IMR-90 (cell line): ENCODE results near the gene HOXB7. TPM values are rescaled to one million over a fixed set of nuclear protein-coding genes. Genes with fewer than 3 reads are reported as not detected.
A peak's percentile ranks its signal among the peaks of the same experiment; 100 is the strongest.

ENCODE experiments used
- ATAC-seq: fragments of 200-7000 bp; cut with Tn5 transposase; 2 replicates; pipeline ENCODE4 v1.9.1; 2020; ENCODE audit warnings: low read depth, mild to moderate bottlenecking, moderate library complexity
- BruUV-seq: library from RNA; stranded (reverse); fragments of 400-500 nt; replicated peaks from 2 replicates; lab custom pipeline; 2021; lab: Mats Ljungman, UMichigan
- CTCF ChIA-PET: fragments of 300-600 bp; formaldehyde crosslinking; extraction: SDS; loops from one replicate; lab custom pipeline; 2021; ENCODE audit warnings: antibody characterized with exemption; lab: Yijun Ruan, JAX
- POLR2A ChIA-PET: fragments of 300-600 bp; sonication (Branson Sonifier 250); formaldehyde crosslinking; loops from one replicate; lab custom pipeline; 2022; ENCODE audit warnings: antibody characterized with exemption; ENCODE audit not compliant: unreplicated experiment; lab: Charles Lee
- DNase-seq: peaks from one replicate; pipeline ENCODE4 v3.0.0; 2013
- H2AFZ ChIP-seq: replicated peaks from 2 replicates; pipeline ENCODE3; 2013; ENCODE audit warnings: low read length, mild to moderate bottlenecking; ENCODE audit not compliant: poor library complexity
- H2AK5ac ChIP-seq: 2 replicates; pipeline ENCODE4 v1.6.1; 2013; ENCODE audit warnings: low read depth, low read length, inconsistent platforms
- H2AK9ac ChIP-seq: replicated peaks from 2 replicates; pipeline ENCODE3; 2013; ENCODE audit warnings: mild to moderate bottlenecking, low read depth, low read length, moderate library complexity; ENCODE audit not compliant: poor library complexity
- H2BK120ac ChIP-seq: 2 replicates; pipeline ENCODE4 v1.6.1; 2013; ENCODE audit warnings: low read depth, low read length, inconsistent platforms
- H2BK15ac ChIP-seq: 3 replicates; pipeline ENCODE4 v1.6.1; 2013; ENCODE audit warnings: low read depth, low read length, inconsistent platforms
- H2BK20ac ChIP-seq: 2 replicates; pipeline ENCODE4 v1.6.1; 2013; ENCODE audit warnings: low read depth, mild to moderate bottlenecking, inconsistent platforms, low read length, moderate library complexity
- H2BK5ac ChIP-seq: 2 replicates; pipeline ENCODE4 v1.6.1; 2013; ENCODE audit warnings: mild to moderate bottlenecking, low read depth, low read length, inconsistent platforms; ENCODE audit not compliant: poor library complexity, severe bottlenecking
- H3K14ac ChIP-seq: replicated peaks from 2 replicates; pipeline ENCODE4 v1.6.1; 2013; ENCODE audit warnings: low read depth, low read length, inconsistent platforms
- H3K18ac ChIP-seq: 2 replicates; pipeline ENCODE4 v1.6.1; 2013; ENCODE audit warnings: low read depth, low read length, control low read depth
- H3K23ac ChIP-seq: 2 replicates; pipeline ENCODE4 v1.6.1; 2013; ENCODE audit warnings: low read depth, low read length, inconsistent platforms
- H3K27ac ChIP-seq: 2 replicates; pipeline ENCODE4 v1.5.1; 2013; ENCODE audit warnings: mild to moderate bottlenecking, control low read depth, low read length; ENCODE audit not compliant: insufficient read depth
- H3K27me3 ChIP-seq: 2 replicates; pipeline ENCODE4 v1.6.1; 2013; ENCODE audit warnings: low read length; ENCODE audit not compliant: control insufficient read depth, insufficient read depth
- H3K36me3 ChIP-seq: 2 replicates; pipeline ENCODE4 v1.6.1; 2013; ENCODE audit warnings: low read length, mixed read lengths; ENCODE audit not compliant: control insufficient read depth, insufficient read depth
- H3K4ac ChIP-seq: 2 replicates; pipeline ENCODE4 v1.6.1; 2013; ENCODE audit warnings: low read depth, low read length, inconsistent platforms
- H3K4me1 ChIP-seq: 2 replicates; pipeline ENCODE4 v1.6.1; 2013; ENCODE audit warnings: low read length, mixed read lengths; ENCODE audit not compliant: control insufficient read depth, insufficient read depth
- H3K4me2 ChIP-seq: 2 replicates; pipeline ENCODE4 v1.6.1; 2013; ENCODE audit warnings: low read depth, mild to moderate bottlenecking, control low read depth, low read length, moderate library complexity
- H3K4me3 ChIP-seq: 2 replicates; pipeline ENCODE4 v1.5.1; 2013; ENCODE audit warnings: low read depth, mild to moderate bottlenecking, control low read depth, low read length, moderate library complexity; ENCODE audit not compliant: insufficient read depth
- H3K56ac ChIP-seq: 2 replicates; pipeline ENCODE4 v1.6.1; 2013; ENCODE audit warnings: low read length, inconsistent platforms; ENCODE audit not compliant: insufficient read depth; ENCODE audit errors: extremely low read depth
- H3K79me1 ChIP-seq, 2 experiments: 2 replicates each; pipeline ENCODE4 v1.6.1; 2013; ENCODE audit warnings: low read length in 2 of 2, inconsistent platforms in 1 of 2, low read depth in 1 of 2
- H3K9ac ChIP-seq: 2 replicates; pipeline ENCODE4 v1.6.1; 2013; ENCODE audit warnings: low read depth, low read length, control low read depth
- H3K9me1 ChIP-seq: 2 replicates; pipeline ENCODE4 v1.6.1; 2013; ENCODE audit warnings: low read length, inconsistent platforms; ENCODE audit not compliant: insufficient read depth
- H3K9me3 ChIP-seq: 2 replicates; pipeline ENCODE4 v1.6.1; 2013; ENCODE audit warnings: low read length; ENCODE audit not compliant: control insufficient read depth, insufficient read depth
- H4K20me1 ChIP-seq: 2 replicates; pipeline ENCODE4 v1.6.1; 2013; ENCODE audit warnings: low read length, inconsistent platforms; ENCODE audit not compliant: insufficient read depth
- H4K5ac ChIP-seq: 2 replicates; pipeline ENCODE4 v1.6.1; 2013; ENCODE audit warnings: mild to moderate bottlenecking, low read depth, low read length, control low read depth
- H4K8ac ChIP-seq, 2 experiments: 2 replicates each; pipeline ENCODE4 v1.6.1; 2013; ENCODE audit warnings: low read depth in 2 of 2, low read length in 2 of 2, control low read depth in 1 of 2, inconsistent platforms in 1 of 2
- H4K91ac ChIP-seq: 2 replicates; pipeline ENCODE4 v1.6.1; 2013; ENCODE audit warnings: low read depth, low read length, inconsistent platforms; ENCODE audit not compliant: insufficient read depth
- BHLHE40 ChIP-seq: fragments of 150-350 bp; IDR thresholded peaks from 2 replicates; pipeline ENCODE4 v1.6.1; 2016; ENCODE audit warnings: mild to moderate bottlenecking, low read depth, low read length
- CEBPB ChIP-seq: IDR thresholded peaks from 2 replicates; pipeline ENCODE4 v1.6.1; 2012; ENCODE audit warnings: low read depth, low read length, improper control_type of control experiment
- CHD1 ChIP-seq: IDR thresholded peaks from 2 replicates; pipeline ENCODE4 v1.6.1; 2012; ENCODE audit warnings: low read depth, low read length, improper control_type of control experiment
- CTCF ChIP-seq: conservative IDR thresholded peaks from 2 replicates; pipeline ENCODE4 v1.5.1; 2012; ENCODE audit warnings: mild to moderate bottlenecking, low read depth, low read length, improper control_type of control experiment
- FOS ChIP-seq: fragments of 150-350 bp; IDR thresholded peaks from 2 replicates; pipeline ENCODE4 v1.6.1; 2016; ENCODE audit warnings: low read depth, low read length
- MAFK ChIP-seq: IDR thresholded peaks from 2 replicates; pipeline ENCODE4 v1.6.1; 2012; ENCODE audit warnings: low read depth, low read length, improper control_type of control experiment
- MAZ ChIP-seq: IDR thresholded peaks from 2 replicates; pipeline ENCODE4 v1.6.1; 2012; ENCODE audit warnings: low read depth, mild to moderate bottlenecking, low read length, improper control_type of control experiment, moderate library complexity, borderline replicate concordance
- MXI1 ChIP-seq: IDR thresholded peaks from 2 replicates; pipeline ENCODE4 v1.6.1; 2012; ENCODE audit warnings: low read depth, mild to moderate bottlenecking, low read length, moderate library complexity, borderline replicate concordance
- NFE2L2 ChIP-seq: fragments of 150-350 bp; IDR thresholded peaks from 2 replicates; pipeline ENCODE4 v1.6.1; 2016; ENCODE audit warnings: low read depth, mild to moderate bottlenecking, low read length
- POLR2A ChIP-seq: IDR thresholded peaks from 2 replicates; pipeline ENCODE4 v1.6.1; 2012; ENCODE audit warnings: mild to moderate bottlenecking, low read depth, low read length
- RAD21 ChIP-seq: IDR thresholded peaks from 2 replicates; pipeline ENCODE4 v1.6.1; 2012; ENCODE audit warnings: low read length, improper control_type of control experiment
- RCOR1 ChIP-seq: IDR thresholded peaks from 2 replicates; pipeline ENCODE4 v1.6.1; 2012; ENCODE audit warnings: mild to moderate bottlenecking, low read length, improper control_type of control experiment; ENCODE audit not compliant: insufficient replicate concordance
- RFX5 ChIP-seq: IDR thresholded peaks from 2 replicates; pipeline ENCODE4 v1.8.0; 2012; ENCODE audit warnings: low read depth, mild to moderate bottlenecking, low read length, moderate library complexity
- SMC3 ChIP-seq: fragments of 150-350 bp; IDR thresholded peaks from 2 replicates; pipeline ENCODE4 v1.6.1; 2016; ENCODE audit warnings: low read depth, mild to moderate bottlenecking, antibody characterized with exemption, low read length, moderate library complexity
- USF2 ChIP-seq: fragments of 150-350 bp; IDR thresholded peaks from 2 replicates; pipeline ENCODE4 v1.6.1; 2017; ENCODE audit warnings: mild to moderate bottlenecking, antibody characterized with exemption, low read length, low read depth
- WGBS, 2 experiments: methylation state at CpG; one replicate each; pipeline versions ENCODE4 v1.1.5 to v1.1.7; 2013; ENCODE audit warnings: missing lambda C conversion rate in 2 of 2; ENCODE audit not compliant: insufficient read length in 1 of 2; ENCODE audit errors: extremely low coverage in 2 of 2; 5-methylcytosine and 5-hydroxymethylcytosine counted together
- dilution Hi-C: fragments of 300-500 bp; cut with HindIII; formaldehyde crosslinking; loops from one replicate; pipeline ENCODE4 v1.14.3; 2018; ENCODE audit warnings: low sequenced_read_pairs; ENCODE audit not compliant: unreplicated experiment
- in situ Hi-C: fragments of 300-500 bp; cut with MboI; formaldehyde crosslinking; loops from 3 replicates; pipeline ENCODE4 v1.14.3; 2019; ENCODE audit warnings: low sequenced_read_pairs, inconsistent platforms, mixed read lengths
- intact Hi-C: fragments of 100-400 bp; cut with micrococcal nuclease; formaldehyde crosslinking; loops from 2 replicates; pipeline ENCODE4 v1.10.0; 2022
- polyA plus RNA-seq, 3 experiments: library from polyadenylated mRNA; depleted of rRNA; stranded (reverse); fragments of >200 nt; gene quantifications; 2 replicates each; pipeline ENCODE4 v1.2.3, GENCODE V29; 2012; ENCODE audit warnings: low replicate concordance in 1 of 3
- total RNA-seq: library from RNA; depleted of rRNA; stranded (reverse); fragments of >200 nt; gene quantifications from 2 replicates; pipeline ENCODE4 v1.2.3, GENCODE V29; 2012

Gene HOXB7
- total and polyA plus RNA-seq, 2 of the 4 experiments (the other 2 are of a cell fraction), result 1.8 to 6.7 TPM

- peaks cover 17% of the 10 kb centered on the region; the same call in 1 of the 2 replicates for H3K36me3 ChIP-seq
- peak overlapping the region; percentile 100 for H3K56ac ChIP-seq
- peak overlapping the region; percentile 99 for H2BK5ac ChIP-seq
- POLR2A ChIA-PET, result interaction anchor here (0.6 to 1.6 kb wide), 9 partner anchors 22 to 278 kb away, joined by 3 to 5 read pairs (median 4); no protein-coding TSS in a partner anchor
- H2BK120ac ChIP-seq, result peak overlapping the region; percentile 97
- H3K27me3 ChIP-seq, result no peaks in the 10 kb centered on the region
- peak overlapping the region; percentile 96 to 99 for H4K8ac ChIP-seq
- intact Hi-C loops, result no loop called here
- H3K14ac ChIP-seq, result peak overlapping the region; percentile 99
- peak overlapping the region; percentile 90 for H2AK9ac ChIP-seq
- no peaks in the 10 kb centered on the region for H3K9me3 ChIP-seq
- no peak overlapping the region for H2AFZ ChIP-seq
- H3K4me1 ChIP-seq, result peaks cover 12% of the 10 kb centered on the region
- H3K4ac ChIP-seq, result peak overlapping the region; percentile 99
- peak overlapping the region; percentile 92 for H2AK5ac ChIP-seq
- in situ Hi-C loops, result no loop called here
- H4K91ac ChIP-seq, result peak overlapping the region; percentile 99
- no peaks in the 10 kb centered on the region; the same call in 1 of the 2 replicates for H3K9me1 ChIP-seq
- no TSS peak for BruUV-seq
- CTCF ChIA-PET, result interaction anchor here (2.6 kb wide), 1 partner anchor 235 kb away, joined by 15 read pairs; no protein-coding TSS in a partner anchor
- H2BK15ac ChIP-seq, result peak overlapping the region; percentile 95; the same call in 2 of the 3 replicates
- no peaks in the 10 kb centered on the region for H3K79me1 ChIP-seq
- no CpG with 5 or more reads among the region's 34 CpGs for WGBS, 2 experiments
- H3K27ac ChIP-seq, result peak overlapping the region; percentile 99
- peak overlapping the region; percentile 91 for H3K4me3 ChIP-seq
- H4K5ac ChIP-seq, result peak overlapping the region; percentile 96
- DNase-seq, result peak; percentile 41
- peak overlapping the region; percentile 99 for H3K23ac ChIP-seq
- dilution Hi-C loops, result no loop called here
- peak overlapping the region; percentile 84 for H2BK20ac ChIP-seq
- peak overlapping the region; percentile 96 for H3K18ac ChIP-seq
- peak overlapping the region; percentile 98 for H3K4me2 ChIP-seq
- ATAC-seq, result no peak
- H4K20me1 ChIP-seq, result no peaks in the 10 kb centered on the region; the same call in 1 of the 2 replicates
- H3K9ac ChIP-seq, result peak overlapping the region; percentile 100
- TF ChIP-seq FOS (no peak), RFX5 (no peak), USF2 (no peak), CEBPB (no peak), NFE2L2 (no peak), CTCF (no peak), RCOR1 (no peak), POLR2A (no peak), SMC3 (no peak), BHLHE40 (0 out of 2 replicates have a peak, but pooled peaks have one; percentile 3), CHD1 (peak; percentile 87), MXI1 (no peak), MAZ (peak; percentile 30; the same call in 1 of the 2 replicates), MAFK (no peak), RAD21 (no peak)
Observed at GRCh38 chr17:48586355-48587258, 24.2 kb downstream of the HOXB7 start.
